Measurements from ENCODE around the gene CA14.
A peak's percentile ranks its signal among the peaks of the same experiment; 100 is the strongest.

DNA sequence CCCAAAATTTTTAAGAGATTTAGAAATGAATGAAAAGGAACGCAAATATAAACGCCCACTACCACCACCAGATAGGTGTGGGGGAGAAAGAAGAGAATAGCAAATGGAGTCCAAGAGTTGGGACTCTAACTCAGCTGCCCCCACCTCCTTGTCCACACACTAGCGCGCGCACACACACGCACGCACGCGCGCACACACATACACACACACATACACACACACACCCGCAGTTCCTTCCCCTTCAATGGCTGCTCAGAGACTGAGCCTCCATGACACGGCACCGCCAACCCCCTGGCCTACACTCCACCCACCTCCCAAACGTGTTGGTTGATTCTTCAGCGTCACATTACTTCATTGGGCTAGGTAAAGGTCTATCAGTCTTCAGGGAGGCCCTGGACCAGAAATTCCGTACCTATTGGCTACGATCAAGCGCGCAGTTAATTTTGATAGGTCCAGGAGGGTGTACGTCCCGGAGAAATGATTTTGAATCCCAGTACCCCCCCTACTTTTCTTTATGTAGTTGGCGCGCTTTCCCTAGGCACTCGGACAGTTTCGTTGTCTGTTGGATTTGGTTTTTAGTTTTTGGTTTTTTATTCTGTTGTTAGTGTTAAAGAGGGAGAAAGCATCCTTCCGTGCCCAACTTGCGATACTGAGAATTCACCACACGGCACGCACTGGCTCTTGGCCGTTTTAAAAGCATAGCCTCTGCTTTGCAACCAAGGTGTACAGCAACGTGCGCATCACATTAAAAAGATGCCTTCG, 21.5 kb upstream of the CA14 start, which contains the start of gene ANP32E:
- TF ChIP-seq, protein P1, sequence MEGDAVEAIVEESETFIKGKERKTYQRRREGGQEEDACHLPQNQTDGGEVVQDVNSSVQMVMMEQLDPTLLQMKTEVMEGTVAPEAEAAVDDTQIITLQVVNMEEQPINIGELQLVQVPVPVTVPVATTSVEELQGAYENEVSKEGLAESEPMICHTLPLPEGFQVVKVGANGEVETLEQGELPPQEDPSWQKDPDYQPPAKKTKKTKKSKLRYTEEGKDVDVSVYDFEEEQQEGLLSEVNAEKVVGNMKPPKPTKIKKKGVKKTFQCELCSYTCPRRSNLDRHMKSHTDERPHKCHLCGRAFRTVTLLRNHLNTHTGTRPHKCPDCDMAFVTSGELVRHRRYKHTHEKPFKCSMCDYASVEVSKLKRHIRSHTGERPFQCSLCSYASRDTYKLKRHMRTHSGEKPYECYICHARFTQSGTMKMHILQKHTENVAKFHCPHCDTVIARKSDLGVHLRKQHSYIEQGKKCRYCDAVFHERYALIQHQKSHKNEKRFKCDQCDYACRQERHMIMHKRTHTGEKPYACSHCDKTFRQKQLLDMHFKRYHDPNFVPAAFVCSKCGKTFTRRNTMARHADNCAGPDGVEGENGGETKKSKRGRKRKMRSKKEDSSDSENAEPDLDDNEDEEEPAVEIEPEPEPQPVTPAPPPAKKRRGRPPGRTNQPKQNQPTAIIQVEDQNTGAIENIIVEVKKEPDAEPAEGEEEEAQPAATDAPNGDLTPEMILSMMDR (IDR thresholded peaks at IDR 0.05; ENCODE audit: low read length): peak; percentile 36; the same call in 1 of the 2 replicates
- TF ChIP-seq EZH2 (IDR thresholded peaks at IDR 0.05; ENCODE audit: borderline replicate concordance, low read length): no peak
